ENCODE data around the gene SNAP29.

DNA sequence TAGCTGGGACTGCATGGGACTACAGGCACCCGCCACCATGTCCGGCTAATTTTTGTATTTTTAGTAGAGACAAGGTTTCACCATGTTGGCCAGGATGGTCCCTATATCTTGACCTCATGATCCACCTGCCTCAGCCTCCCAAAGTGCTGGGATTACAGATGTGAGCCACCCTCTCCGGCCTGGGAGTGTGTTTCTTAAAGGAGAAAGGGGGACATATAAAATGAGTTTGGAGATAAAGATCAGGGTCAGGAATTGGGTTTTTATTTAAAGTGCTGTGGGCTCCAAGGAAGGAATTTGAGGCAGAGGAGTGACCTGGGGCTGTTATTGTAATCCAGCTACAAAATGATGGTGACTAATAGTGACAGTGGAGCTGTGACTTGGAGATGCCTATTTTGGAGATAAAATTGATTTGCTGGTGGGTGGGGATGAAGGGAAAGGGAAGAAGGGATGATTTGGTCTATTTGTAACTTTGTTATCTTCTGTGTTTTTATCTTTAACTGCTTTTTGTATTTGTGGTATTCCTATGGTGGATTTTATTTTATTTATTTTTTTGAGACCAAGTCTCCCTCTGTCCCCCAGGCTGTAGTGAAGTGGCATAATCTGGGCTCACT is 63.4 kb downstream of the SNAP29 start:
- TF ChIP-seq, protein P1, sequence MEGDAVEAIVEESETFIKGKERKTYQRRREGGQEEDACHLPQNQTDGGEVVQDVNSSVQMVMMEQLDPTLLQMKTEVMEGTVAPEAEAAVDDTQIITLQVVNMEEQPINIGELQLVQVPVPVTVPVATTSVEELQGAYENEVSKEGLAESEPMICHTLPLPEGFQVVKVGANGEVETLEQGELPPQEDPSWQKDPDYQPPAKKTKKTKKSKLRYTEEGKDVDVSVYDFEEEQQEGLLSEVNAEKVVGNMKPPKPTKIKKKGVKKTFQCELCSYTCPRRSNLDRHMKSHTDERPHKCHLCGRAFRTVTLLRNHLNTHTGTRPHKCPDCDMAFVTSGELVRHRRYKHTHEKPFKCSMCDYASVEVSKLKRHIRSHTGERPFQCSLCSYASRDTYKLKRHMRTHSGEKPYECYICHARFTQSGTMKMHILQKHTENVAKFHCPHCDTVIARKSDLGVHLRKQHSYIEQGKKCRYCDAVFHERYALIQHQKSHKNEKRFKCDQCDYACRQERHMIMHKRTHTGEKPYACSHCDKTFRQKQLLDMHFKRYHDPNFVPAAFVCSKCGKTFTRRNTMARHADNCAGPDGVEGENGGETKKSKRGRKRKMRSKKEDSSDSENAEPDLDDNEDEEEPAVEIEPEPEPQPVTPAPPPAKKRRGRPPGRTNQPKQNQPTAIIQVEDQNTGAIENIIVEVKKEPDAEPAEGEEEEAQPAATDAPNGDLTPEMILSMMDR (conservative IDR thresholded peaks at IDR 0.05; ENCODE audit: low read length): no peak
- TF ChIP-seq EZH2phosphoT487 (IDR thresholded peaks at IDR 0.05; ENCODE audit: borderline replicate concordance): no peak

Data from Loucy (cell line).